ENCODE measurements around the gene SRGAP3.

Gene SRGAP3

GRCh38 chr3:9251055-9251786, 1.8 kb upstream of the SRGAP3 start:
- ATAC-seq, result no peak

GRCh38 chr3:9250236-9250635, 790 bp upstream of the SRGAP3 start:
- no peak for ATAC-seq

GRCh38 chr3:9248522-9249271, 749 bp downstream of the SRGAP3 start:
- no peak for ATAC-seq

GRCh38 chr3:9247941-9248521, 1.4 kb downstream of the SRGAP3 start:
- no peak for ATAC-seq

GRCh38 chr3:9247361-9247940, 2.0 kb downstream of the SRGAP3 start:
- ATAC-seq, result no peak

- no peak for ATAC-seq
Observed at GRCh38 chr3:9246189-9246588, 3.3 kb downstream of the SRGAP3 start.

- no peak for ATAC-seq
Observed at GRCh38 chr3:9244495-9245183, 4.8 kb downstream of the SRGAP3 start.

- ATAC-seq, result no peak
Observed at GRCh38 chr3:9241956-9242355, 7.5 kb downstream of the SRGAP3 start.

GRCh38 chr3:9239680-9240079, 9.8 kb downstream of the SRGAP3 start:
- no peak for ATAC-seq

- no peak for ATAC-seq
Observed at GRCh38 chr3:9238721-9239295, 10.6 kb downstream of the SRGAP3 start.

GRCh38 chr3:9238276-9238675, 11.2 kb downstream of the SRGAP3 start:
- ATAC-seq, result no peak

GRCh38 chr3:9233814-9234600, 15.4 kb downstream of the SRGAP3 start:
- no peak for ATAC-seq

GRCh38 chr3:9233101-9233500, 16.3 kb downstream of the SRGAP3 start:
- ATAC-seq, result no peak

GRCh38 chr3:9231937-9232336, 17.5 kb downstream of the SRGAP3 start:
- no peak for ATAC-seq

- peak in 1 of 2 donors; percentile 17 for ATAC-seq
Observed at GRCh38 chr3:9231471-9231870, 18.0 kb downstream of the SRGAP3 start.

- no peak for ATAC-seq
Observed at GRCh38 chr3:9231006-9231405, 18.4 kb downstream of the SRGAP3 start.

- ATAC-seq, result no peak
Observed at GRCh38 chr3:9230596-9230995, 18.9 kb downstream of the SRGAP3 start.

GRCh38 chr3:9229879-9230278, 19.6 kb downstream of the SRGAP3 start:
- no peak for ATAC-seq

- ATAC-seq, result no peak
Observed at GRCh38 chr3:9229325-9229724, 20.1 kb downstream of the SRGAP3 start.

- no peak for ATAC-seq
Observed at GRCh38 chr3:9226326-9226725, 23.1 kb downstream of the SRGAP3 start.

GRCh38 chr3:9225268-9225667, 24.2 kb downstream of the SRGAP3 start:
- no peak for ATAC-seq

GRCh38 chr3:9224490-9224889, 25.0 kb downstream of the SRGAP3 start:
- ATAC-seq, result peak; percentile 58 to 67
